Measurements from ENCODE around the gene EPHB2. TPM values are rescaled to one million over a fixed set of nuclear protein-coding genes. Genes with fewer than 3 reads are reported as not detected.
A peak's percentile ranks its signal among the peaks of the same experiment; 100 is the strongest.

The EPHB2 gene
- total RNA-seq, 4 donors from 2014 or later = 7.5 to 27.3 (median 23.8) TPM

GRCh38 chr1:22930240-22930912, 219.7 kb downstream of the EPHB2 start:
- DNase-seq = peak; percentile 30 to 42
- no peaks in the 10 kb centered on the region for H3K9me3 ChIP-seq
- WGBS, 2 donors = 53 to 56% methylated on average over 11 of the region's 11 CpGs
- intact Hi-C loops (cut with DNase I) = no loop called here
- peak in 4 of 6 experiments; percentile 53 to 62 (median 60) for TF ChIP-seq CTCF (IDR thresholded peaks at IDR 0.05)
- no peak for TF ChIP-seq POLR2A (IDR thresholded peaks at IDR 0.05)
- no peaks in the 10 kb centered on the region for H3K4me1 ChIP-seq
- H3K27ac ChIP-seq = no peak overlapping the region
- no peak overlapping the region for H3K4me3 ChIP-seq (replicated peaks in 1 of 3)
- no peaks in the 10 kb centered on the region for H3K36me3 ChIP-seq
- no peaks in the 10 kb centered on the region for H3K27me3 ChIP-seq

DNA sequence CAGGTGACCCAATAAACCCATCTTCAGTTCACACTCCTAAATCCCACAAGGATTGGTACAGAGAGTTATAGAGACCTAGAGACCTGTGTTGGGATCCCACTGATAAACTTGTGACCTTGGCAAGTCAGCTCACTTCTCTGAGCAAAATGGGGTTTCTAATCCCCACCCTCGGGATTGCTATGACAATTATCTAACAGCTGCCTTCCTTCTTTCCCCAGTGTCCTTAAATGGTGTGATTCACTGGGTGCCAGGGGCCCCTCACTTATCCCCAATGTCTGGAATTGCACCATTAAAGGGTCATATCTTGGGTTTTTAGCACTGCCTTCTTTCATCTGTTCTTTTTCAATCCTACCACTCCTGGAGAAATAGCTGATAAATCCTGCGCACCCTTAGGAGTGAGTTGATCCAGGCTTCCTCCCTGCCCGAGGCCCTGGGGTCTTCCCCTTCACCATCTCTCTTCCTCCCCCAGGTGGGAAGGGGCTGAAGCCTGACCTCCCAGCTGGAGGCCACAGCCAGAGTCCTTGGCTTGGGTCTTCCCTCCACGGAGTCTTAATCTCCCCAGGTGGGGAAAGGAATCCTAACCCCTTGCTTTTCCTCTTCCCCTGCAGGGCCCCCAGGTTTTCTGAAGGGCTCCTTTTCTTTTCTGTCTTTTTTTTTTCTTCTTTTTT, 222.3 kb downstream of the EPHB2 start:
- H3K36me3 ChIP-seq = no peaks in the 10 kb centered on the region
- H3K27ac ChIP-seq = no peak overlapping the region
- H3K27me3 ChIP-seq = no peaks in the 10 kb centered on the region
- no peaks in the 10 kb centered on the region for H3K4me1 ChIP-seq
- no peak overlapping the region for H3K4me3 ChIP-seq (replicated peaks in 1 of 3)
- no peaks in the 10 kb centered on the region for H3K9me3 ChIP-seq
- WGBS, 2 donors = 46 to 63% methylated on average over 4 of the region's 4 CpGs
- no peak for DNase-seq
- TF ChIP-seq CTCF (IDR thresholded peaks at IDR 0.05) (no peak), POLR2A (IDR thresholded peaks at IDR 0.05) (no peak)
- intact Hi-C loops (cut with DNase I) = no loop called here

- DNase-seq = no peak
- Histone ChIP-seq H3K4me3 (replicated peaks in 1 of 3) (no peak overlapping the region), H3K9me3 (no peaks in the 10 kb centered on the region), H3K27ac (no peak overlapping the region), H3K36me3 (no peaks in the 10 kb centered on the region), H3K27me3 (no peaks in the 10 kb centered on the region), H3K4me1 (no peaks in the 10 kb centered on the region)
- intact Hi-C loops (cut with DNase I) = no loop called here
- WGBS, 2 donors = 94% methylated on average over 3 of the region's 3 CpGs
- no peak for TF ChIP-seq POLR2A (IDR thresholded peaks at IDR 0.05)
- TF ChIP-seq CTCF (IDR thresholded peaks at IDR 0.05) = no peak
Measured at GRCh38 chr1:22935433-22935832, 224.8 kb downstream of the EPHB2 start.

- H3K4me1 ChIP-seq = no peaks in the 10 kb centered on the region
- no peak overlapping the region for H3K4me3 ChIP-seq (replicated peaks in 1 of 3)
- H3K27me3 ChIP-seq = no peaks in the 10 kb centered on the region
- intact Hi-C loops (cut with DNase I) = no loop called here
- no peaks in the 10 kb centered on the region for H3K36me3 ChIP-seq
- no peak for TF ChIP-seq CTCF (IDR thresholded peaks at IDR 0.05)
- no peak for TF ChIP-seq POLR2A (IDR thresholded peaks at IDR 0.05)
- no peaks in the 10 kb centered on the region for H3K9me3 ChIP-seq
- WGBS, 2 donors = 71 to 80% methylated on average over 1 to 2 of the region's 2 CpGs
- DNase-seq = no peak
- H3K27ac ChIP-seq = no peak overlapping the region
Measured at GRCh38 chr1:22936681-22937080, 226.0 kb downstream of the EPHB2 start.

GRCh38 chr1:22941257-22941656, 230.6 kb downstream of the EPHB2 start:
- TF ChIP-seq POLR2A (IDR thresholded peaks at IDR 0.05) (no peak), CTCF (IDR thresholded peaks at IDR 0.05) (no peak)
- Histone ChIP-seq H3K36me3 (no peaks in the 10 kb centered on the region), H3K4me3 (replicated peaks in 1 of 3) (no peak overlapping the region), H3K9me3 (no peaks in the 10 kb centered on the region), H3K4me1 (no peaks in the 10 kb centered on the region), H3K27me3 (no peaks in the 10 kb centered on the region), H3K27ac (no peak overlapping the region)
- intact Hi-C loops (cut with DNase I) = no loop called here
- WGBS, 2 donors = 64 to 67% methylated on average over 2 of the region's 2 CpGs
- no peak for DNase-seq
